ENCODE measurements around the gene SOCS6. TPM values are rescaled to one million over a fixed set of nuclear protein-coding genes. Genes with fewer than 3 reads are reported as not detected.
"Not testable (repeated sequence)": the region's sequence is repeated elsewhere in the genome, so short reads cannot be mapped to it uniquely, and the experiment has no call there.

SOCS6 gene
- total and polyA plus RNA-seq, 2 experiments from 2014 or later: 14.4 to 35.3 TPM

DNA sequence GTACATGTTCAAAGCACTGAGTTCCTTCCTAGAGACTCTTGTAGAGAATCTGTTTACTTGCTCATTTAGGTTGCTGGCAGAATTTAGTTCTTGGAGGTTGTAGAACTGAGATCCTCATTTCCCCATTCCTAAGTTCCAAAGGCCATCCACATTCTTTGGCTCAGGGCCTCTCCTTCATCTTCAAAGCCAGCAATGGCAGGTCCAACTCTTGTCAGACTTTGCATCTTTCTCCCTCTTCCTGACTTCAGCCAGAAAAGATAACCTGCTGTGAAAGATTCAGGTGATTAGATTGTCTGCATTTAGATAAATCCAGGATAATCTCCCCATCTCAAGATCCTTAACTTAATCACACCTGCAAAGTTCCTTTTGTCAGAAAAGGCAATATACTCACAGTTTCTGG, 51.1 kb downstream of the SOCS6 start:
- no peak for DNase-seq (ENCODE audit: low spot score)
- H2AFZ ChIP-seq: no peak overlapping the region
- TF ChIP-seq EZH2phosphoT487 (IDR thresholded peaks at IDR 0.05; ENCODE audit: low read depth, severe bottlenecking, unreplicated experiment) (no peak), EZH2 (IDR thresholded peaks at IDR 0.05; ENCODE audit: borderline replicate concordance) (no peak), CTCF (IDR thresholded peaks at IDR 0.05; ENCODE audit: poor library complexity) (no peak)
- H3K9me2 ChIP-seq (replicated peaks; ENCODE audit: insufficient read depth): no peaks in the 10 kb centered on the region
- H3K27ac ChIP-seq: peak overlapping the region; percentile 25
- H3K4me1 ChIP-seq (ENCODE audit: insufficient read depth): no peaks in the 10 kb centered on the region
- H4K20me1 ChIP-seq (ENCODE audit: insufficient read depth, poor library complexity, severe bottlenecking): no peaks in the 10 kb centered on the region
- no peaks in the 10 kb centered on the region for H3K27me3 ChIP-seq
- H3K4me3 ChIP-seq: no peak overlapping the region
- H3K79me2 ChIP-seq: no peaks in the 10 kb centered on the region
- no peaks in the 10 kb centered on the region for H3K36me3 ChIP-seq (replicated peaks; ENCODE audit: insufficient read depth, low read depth)
- no peak overlapping the region for H3K4me2 ChIP-seq
- peaks cover under 1% of the 10 kb centered on the region for H3K9me3 ChIP-seq (ENCODE audit: low read depth)

DNA sequence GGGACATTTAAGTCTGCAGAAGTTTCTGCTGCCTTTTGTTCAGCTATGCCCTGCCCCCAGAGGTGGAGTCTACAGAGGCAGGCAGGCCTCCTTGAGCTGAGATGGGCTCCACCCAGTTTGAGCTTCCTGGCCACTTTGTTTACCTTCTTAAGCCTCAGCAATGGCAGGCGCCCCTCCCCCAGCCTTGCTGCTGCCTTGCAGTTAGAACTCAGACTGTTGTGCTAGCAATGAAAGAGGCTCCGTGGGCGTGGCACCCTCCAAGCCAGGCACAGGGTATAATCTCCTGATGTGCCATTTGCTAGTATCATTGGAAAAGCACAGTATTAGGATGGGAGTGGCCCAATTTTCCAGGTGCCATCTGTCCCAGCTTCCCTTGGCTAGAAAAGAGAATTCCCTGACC, 59.6 kb downstream of the SOCS6 start:
- peak; percentile 23 for DNase-seq (ENCODE audit: low spot score)
- H3K4me2 ChIP-seq: not testable (repeated sequence)

GRCh38 chr18:70349316-70349715, 60.5 kb downstream of the SOCS6 start:
- no peaks in the 10 kb centered on the region for H3K9me3 ChIP-seq (ENCODE audit: low read depth)
- no peaks in the 10 kb centered on the region for H3K9me2 ChIP-seq (replicated peaks; ENCODE audit: insufficient read depth)
- H3K27ac ChIP-seq: no peak overlapping the region
- no peak overlapping the region for H3K4me3 ChIP-seq
- no peak overlapping the region for H2AFZ ChIP-seq
- no peak for DNase-seq (ENCODE audit: low spot score)
- no peaks in the 10 kb centered on the region for H3K4me1 ChIP-seq (ENCODE audit: insufficient read depth)
- H3K4me2 ChIP-seq: no peak overlapping the region
- H3K79me2 ChIP-seq: no peaks in the 10 kb centered on the region
- no peak for TF ChIP-seq CTCF (IDR thresholded peaks at IDR 0.05; ENCODE audit: poor library complexity)
- no peak for TF ChIP-seq EZH2 (IDR thresholded peaks at IDR 0.05; ENCODE audit: borderline replicate concordance)
- no peak for TF ChIP-seq EZH2phosphoT487 (IDR thresholded peaks at IDR 0.05; ENCODE audit: low read depth, severe bottlenecking, unreplicated experiment)
- no peaks in the 10 kb centered on the region for H3K36me3 ChIP-seq (replicated peaks; ENCODE audit: insufficient read depth, low read depth)
- H4K20me1 ChIP-seq (ENCODE audit: insufficient read depth, poor library complexity, severe bottlenecking): no peaks in the 10 kb centered on the region
- H3K27me3 ChIP-seq: no peaks in the 10 kb centered on the region

More for the DNA sequence above, 59.6 kb downstream of the SOCS6 start:
- not testable (repeated sequence) for H3K27me3 ChIP-seq; H3K36me3 ChIP-seq (replicated peaks; ENCODE audit: insufficient read depth, low read depth); H3K9me2 ChIP-seq (replicated peaks; ENCODE audit: insufficient read depth); H3K79me2 ChIP-seq; H2AFZ ChIP-seq; H4K20me1 ChIP-seq (ENCODE audit: insufficient read depth, poor library complexity, severe bottlenecking); H3K4me1 ChIP-seq (ENCODE audit: insufficient read depth); H3K9me3 ChIP-seq (ENCODE audit: low read depth); H3K4me3 ChIP-seq; H3K27ac ChIP-seq
- 88% methylated on average over 3 of the region's 3 CpGs for WGBS (ENCODE audit: low lambda C conversion rate, missing lambda C conversion rate)

- no peak for DNase-seq (ENCODE audit: low spot score)
- Histone ChIP-seq H4K20me1 (ENCODE audit: insufficient read depth, poor library complexity, severe bottlenecking) (no peaks in the 10 kb centered on the region), H3K36me3 (replicated peaks; ENCODE audit: insufficient read depth, low read depth) (no peaks in the 10 kb centered on the region), H3K4me1 (ENCODE audit: insufficient read depth) (no peaks in the 10 kb centered on the region), H3K4me3 (no peak overlapping the region), H3K9me3 (ENCODE audit: low read depth) (no peaks in the 10 kb centered on the region), H3K79me2 (no peaks in the 10 kb centered on the region), H3K27ac (no peak overlapping the region), H3K9me2 (replicated peaks; ENCODE audit: insufficient read depth) (no peaks in the 10 kb centered on the region), H3K27me3 (no peaks in the 10 kb centered on the region), H2AFZ (no peak overlapping the region), H3K4me2 (no peak overlapping the region)
- WGBS (ENCODE audit: low lambda C conversion rate, missing lambda C conversion rate): 97% methylated on average over 4 of the region's 4 CpGs
- TF ChIP-seq CTCF (IDR thresholded peaks at IDR 0.05; ENCODE audit: poor library complexity): no peak
- TF ChIP-seq EZH2 (IDR thresholded peaks at IDR 0.05; ENCODE audit: borderline replicate concordance): no peak
- TF ChIP-seq EZH2phosphoT487 (IDR thresholded peaks at IDR 0.05; ENCODE audit: low read depth, severe bottlenecking, unreplicated experiment): no peak
Measured at GRCh38 chr18:70354080-70354479, 65.2 kb downstream of the SOCS6 start.
